CD4-positive, alpha-beta T cell (primary cell): ENCODE data around the gene SERPINE3. TPM values are rescaled to one million over a fixed set of nuclear protein-coding genes. Genes with fewer than 3 reads are reported as not detected.

Source experiments
- ATAC-seq: fragments of 200-7000 bp; cut with Tn5 transposase; one replicate; pipeline ENCODE4 v1.10.0; 2022; ENCODE audit warnings: mild to moderate bottlenecking; ENCODE audit not compliant: poor library complexity
- CTCF ChIA-PET: fragments of 350-600 bp; sonication (Branson Sonifier 250); formaldehyde crosslinking; loops from one replicate; lab custom pipeline; 2021; ENCODE audit warnings: antibody characterized with exemption, inconsistent platforms; lab: Charles Lee
- POLR2A ChIA-PET: fragments of 350-600 bp; sonication (Branson Sonifier 250); formaldehyde crosslinking; loops from one replicate; lab custom pipeline; 2021; ENCODE audit warnings: antibody characterized with exemption, inconsistent platforms; lab: Charles Lee
- DNase-seq, 14 experiments: peaks; one replicate each; pipeline ENCODE4 v3.0.0-alpha.2; 2013 to 2020; ENCODE audit warnings: mixed read lengths in 2 of 14
- H3K27ac ChIP-seq, 2 donors: one replicate each; pipeline versions ENCODE4 v1.5.1 to v1.7.0; 2013; ENCODE audit warnings: low read length in 2 of 2, low read depth in 1 of 2, mild to moderate bottlenecking in 1 of 2
- H3K27me3 ChIP-seq, 2 experiments: 1 replicate in 1 of 2; 2 replicates in 1 of 2; pipeline versions ENCODE4 v1.6.1 to v1.7.0; 2013; ENCODE audit warnings: low read length in 2 of 2, control low read depth in 1 of 2, mild to moderate bottlenecking in 1 of 2, moderate library complexity in 1 of 2; ENCODE audit not compliant: insufficient read depth in 2 of 2, control insufficient read depth in 1 of 2
- H3K36me3 ChIP-seq: one replicate; pipeline ENCODE4 v1.6.1; 2013; ENCODE audit warnings: low read length, control low read depth; ENCODE audit not compliant: insufficient read depth
- H3K4me1 ChIP-seq: one replicate; pipeline ENCODE4 v1.6.1; 2013; ENCODE audit warnings: low read length, control low read depth; ENCODE audit not compliant: insufficient read depth
- H3K4me3 ChIP-seq: one replicate; pipeline ENCODE4 v1.5.1; 2013; ENCODE audit warnings: mild to moderate bottlenecking, low read length, moderate library complexity
- H3K9me3 ChIP-seq, 2 experiments: 1 replicate in 1 of 2; 2 replicates in 1 of 2; pipeline versions ENCODE4 v1.6.1 to v1.7.0; 2013; ENCODE audit warnings: low read length in 2 of 2, mild to moderate bottlenecking in 2 of 2, control low read depth in 1 of 2, moderate library complexity in 1 of 2; ENCODE audit not compliant: control insufficient read depth in 1 of 2, insufficient read depth in 1 of 2
- H3K27ac Mint-ChIP-seq: one replicate; pipeline ENCODE4 v1.8.0; 2020; ENCODE audit warnings: mixed read lengths
- H3K27me3 Mint-ChIP-seq: one replicate; pipeline ENCODE4 v1.8.0; 2021; ENCODE audit warnings: mixed read lengths
- H3K36me3 Mint-ChIP-seq: one replicate; pipeline ENCODE4 v1.8.0; 2021; ENCODE audit warnings: low read depth, mixed read lengths
- H3K4me1 Mint-ChIP-seq: one replicate; pipeline ENCODE4 v1.8.0; 2021; ENCODE audit warnings: low read depth, mixed read lengths
- H3K4me3 Mint-ChIP-seq: one replicate; pipeline ENCODE4 v1.8.0; 2020; ENCODE audit warnings: mild to moderate bottlenecking, mixed read lengths
- H3K9me3 Mint-ChIP-seq: one replicate; pipeline ENCODE4 v1.8.0; 2020; ENCODE audit warnings: mixed read lengths
- CTCF ChIP-seq: fragments of 200-600 bp; IDR thresholded peaks from one replicate; pipeline ENCODE4 v1.8.0; 2022; ENCODE audit warnings: antibody characterized with exemption, mild to moderate bottlenecking
- intact Hi-C, 2 experiments: fragments of 100-400 bp; cut with DNase I in 1 of 2; cut with micrococcal nuclease in 1 of 2; formaldehyde crosslinking; loops; one replicate each; pipeline versions ENCODE4 v1.15.1 to v1.9.0; 2023 to 2025; cut with DNase I, micrococcal nuclease
- total RNA-seq, 174 experiments: library from RNA in 2 of 174; stranded (reverse) in 2 of 174; gene quantifications; one replicate each; pipeline ENCODE4 v1.2.3 and lab custom pipeline; 2021 to 2026

SERPINE3 gene
- total RNA-seq, 2 experiments from 2014 or later = not detected

GRCh38 chr13:51333421-51333820, 6.1 kb upstream of the SERPINE3 start:
- ATAC-seq (no peak), DNase-seq (no peak)
- TF ChIP-seq CTCF = no peak
- H3K4me3 Mint-ChIP-seq = no peak overlapping the region
- intact Hi-C loops = no loop called here
- peaks cover 20% of the 10 kb centered on the region for H3K4me1 Mint-ChIP-seq
- ChIA-PET POLR2A (no interaction called here), CTCF (interaction anchor here (1.0 kb wide), 1 partner anchor 47 kb away, joined by 3 read pairs; no protein-coding TSS in a partner anchor)
- Histone ChIP-seq H3K27ac (no peak overlapping the region), H3K27me3 (no peaks in the 10 kb centered on the region), H3K9me3 (no peaks in the 10 kb centered on the region), H3K4me3 (no peak overlapping the region), H3K4me1 (peaks cover 6% of the 10 kb centered on the region), H3K36me3 (no peaks in the 10 kb centered on the region)
- no peaks in the 10 kb centered on the region for H3K9me3 Mint-ChIP-seq
- H3K27me3 Mint-ChIP-seq = no peaks in the 10 kb centered on the region
- no peaks in the 10 kb centered on the region for H3K36me3 Mint-ChIP-seq
- no peak overlapping the region for H3K27ac Mint-ChIP-seq

GRCh38 chr13:51333826-51334225, 5.7 kb upstream of the SERPINE3 start:
- intact Hi-C loops = no loop called here
- H3K9me3 Mint-ChIP-seq = no peaks in the 10 kb centered on the region
- no peak for TF ChIP-seq CTCF
- ChIA-PET CTCF (no interaction called here), POLR2A (no interaction called here)
- no peak for ATAC-seq
- no peak overlapping the region for H3K4me3 Mint-ChIP-seq
- H3K27ac Mint-ChIP-seq = no peak overlapping the region
- H3K27me3 Mint-ChIP-seq = no peaks in the 10 kb centered on the region
- H3K4me1 ChIP-seq = peaks cover 6% of the 10 kb centered on the region
- no peak overlapping the region for H3K27ac ChIP-seq
- no peak for DNase-seq
- no peak overlapping the region for H3K4me3 ChIP-seq
- H3K4me1 Mint-ChIP-seq = peaks cover 20% of the 10 kb centered on the region
- H3K9me3 ChIP-seq = no peaks in the 10 kb centered on the region
- no peaks in the 10 kb centered on the region for H3K36me3 ChIP-seq
- no peaks in the 10 kb centered on the region for H3K27me3 ChIP-seq
- H3K36me3 Mint-ChIP-seq = no peaks in the 10 kb centered on the region

- intact Hi-C loops = no loop called here
- no peak for ATAC-seq
- Mint-ChIP-seq H3K27ac (no peak overlapping the region), H3K27me3 (no peaks in the 10 kb centered on the region), H3K36me3 (no peaks in the 10 kb centered on the region), H3K9me3 (no peaks in the 10 kb centered on the region), H3K4me1 (peaks cover 9% of the 10 kb centered on the region), H3K4me3 (no peak overlapping the region)
- TF ChIP-seq CTCF = no peak
- Histone ChIP-seq H3K4me3 (no peak overlapping the region), H3K27ac (no peak overlapping the region), H3K27me3 (no peaks in the 10 kb centered on the region), H3K9me3 (no peaks in the 10 kb centered on the region), H3K36me3 (no peaks in the 10 kb centered on the region), H3K4me1 (no peaks in the 10 kb centered on the region)
- ChIA-PET CTCF (no interaction called here), POLR2A (no interaction called here)
- DNase-seq = no peak
These were observed 2.7 kb upstream of the SERPINE3 start for GRCh38 chr13:51336746-51337145.
